ENCODE results near the gene CD44. TPM values are rescaled to one million over a fixed set of nuclear protein-coding genes. Genes with fewer than 3 reads are reported as not detected.

CD44 gene
- polyA plus RNA-seq, 1 donor: 121 TPM

- DNase-seq (ENCODE audit: low read depth): no peak
Measured at GRCh38 chr11:35260342-35260985, 121.5 kb downstream of the CD44 start.

DNA sequence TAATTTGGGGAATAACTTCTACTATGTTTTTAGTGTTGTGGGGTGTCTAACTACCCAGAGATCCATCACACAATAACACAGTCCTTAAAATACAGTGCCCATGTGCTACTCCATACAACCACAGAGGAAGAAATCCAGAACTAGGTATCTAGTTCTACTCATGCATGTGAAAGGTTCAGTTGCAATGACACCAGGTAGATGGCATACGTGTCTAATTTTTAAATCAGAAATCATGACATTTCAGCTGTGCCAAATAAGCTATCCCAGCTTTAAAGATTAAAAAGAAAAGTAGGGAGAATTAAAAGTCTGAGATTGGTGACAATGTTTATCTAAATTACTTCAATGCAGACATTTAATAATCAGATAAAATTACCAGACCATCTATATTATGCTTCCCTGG, 122.2 kb downstream of the CD44 start:
- no peak for DNase-seq (ENCODE audit: low read depth)

DNA sequence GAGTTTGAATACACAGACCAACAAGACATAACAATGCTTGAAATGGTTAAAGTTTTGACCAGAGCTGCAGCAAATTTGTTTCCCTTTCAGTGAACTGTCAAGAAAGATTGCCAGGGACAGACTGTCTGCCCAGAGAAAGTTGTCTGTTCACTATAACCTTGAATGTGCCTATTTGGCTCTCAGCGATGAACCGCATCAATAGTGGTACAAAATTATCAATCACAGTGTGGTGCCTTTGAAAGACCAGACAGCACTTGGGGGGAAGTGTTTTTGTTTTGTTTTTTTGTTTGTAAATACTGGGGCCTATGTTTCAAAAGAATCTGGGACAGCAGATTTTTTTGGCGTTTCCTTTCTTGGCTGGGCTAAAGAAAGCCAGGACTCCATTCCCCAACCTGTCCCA, 123.1 kb downstream of the CD44 start:
- no peak for DNase-seq (ENCODE audit: low read depth)

GRCh38 chr11:35262735-35263134, 123.8 kb downstream of the CD44 start:
- DNase-seq (ENCODE audit: low read depth): no peak

GRCh38 chr11:35265755-35266454, 126.9 kb downstream of the CD44 start:
- no peak for DNase-seq (ENCODE audit: low read depth)

DNA sequence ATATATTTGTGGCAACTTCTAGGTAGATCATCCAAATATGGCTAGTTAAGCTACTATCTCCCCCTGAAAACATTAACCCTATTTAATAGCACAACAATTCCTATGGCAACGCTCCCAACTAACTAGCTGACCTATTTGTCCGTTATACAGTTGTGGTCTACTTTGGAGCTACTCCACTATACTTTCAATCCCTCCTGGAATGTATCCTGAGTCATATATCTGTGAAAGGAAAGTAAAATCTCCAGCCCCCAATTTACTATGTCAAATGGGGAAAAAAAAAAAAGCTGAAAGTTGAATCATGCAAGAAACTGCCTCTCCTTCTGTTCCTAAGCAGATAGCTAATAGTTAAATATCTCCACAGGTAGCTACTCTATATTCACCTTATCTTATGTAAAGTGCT, 128.5 kb downstream of the CD44 start:
- no peak for DNase-seq (ENCODE audit: low read depth)

DNA sequence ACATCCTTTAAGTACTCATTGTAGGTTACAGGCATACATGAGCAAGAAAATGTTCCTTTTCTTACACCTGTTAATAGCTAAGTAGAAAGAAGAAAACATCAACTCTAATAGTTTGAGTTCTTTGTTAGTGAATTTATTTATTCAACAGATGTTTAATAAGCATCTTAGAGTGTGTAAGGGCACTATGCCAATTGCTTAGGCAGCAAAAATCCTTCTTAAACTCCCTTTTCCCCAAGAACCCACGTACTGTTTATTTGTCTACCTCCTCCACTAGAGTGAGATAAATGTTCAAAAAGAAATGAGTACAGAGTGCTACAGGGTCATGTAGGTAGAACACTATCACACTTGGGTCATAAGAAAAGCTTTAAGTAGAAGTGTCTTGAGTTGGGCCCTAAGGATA, 131.4 kb downstream of the CD44 start:
- DNase-seq (ENCODE audit: low read depth): no peak

DNA sequence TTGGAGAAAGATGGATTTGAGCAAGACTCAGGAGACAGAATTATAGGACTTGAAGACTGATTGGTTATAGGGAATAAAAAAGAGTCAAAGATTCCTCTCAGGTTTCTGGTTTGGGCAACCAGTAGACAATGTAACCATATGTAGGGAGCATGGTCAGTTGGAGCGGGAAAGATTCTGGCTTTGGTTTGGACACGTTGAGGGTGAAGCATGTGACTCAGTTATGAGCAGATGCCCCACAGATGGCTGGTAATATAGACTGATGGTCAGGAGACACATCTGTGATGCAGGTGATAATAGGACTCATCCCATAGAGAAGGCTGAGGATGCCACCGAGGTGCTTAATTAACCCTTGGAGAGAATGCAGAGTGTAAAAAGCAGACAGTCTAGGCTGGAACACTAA, 132.1 kb downstream of the CD44 start:
- DNase-seq (ENCODE audit: low read depth): no peak

DNA sequence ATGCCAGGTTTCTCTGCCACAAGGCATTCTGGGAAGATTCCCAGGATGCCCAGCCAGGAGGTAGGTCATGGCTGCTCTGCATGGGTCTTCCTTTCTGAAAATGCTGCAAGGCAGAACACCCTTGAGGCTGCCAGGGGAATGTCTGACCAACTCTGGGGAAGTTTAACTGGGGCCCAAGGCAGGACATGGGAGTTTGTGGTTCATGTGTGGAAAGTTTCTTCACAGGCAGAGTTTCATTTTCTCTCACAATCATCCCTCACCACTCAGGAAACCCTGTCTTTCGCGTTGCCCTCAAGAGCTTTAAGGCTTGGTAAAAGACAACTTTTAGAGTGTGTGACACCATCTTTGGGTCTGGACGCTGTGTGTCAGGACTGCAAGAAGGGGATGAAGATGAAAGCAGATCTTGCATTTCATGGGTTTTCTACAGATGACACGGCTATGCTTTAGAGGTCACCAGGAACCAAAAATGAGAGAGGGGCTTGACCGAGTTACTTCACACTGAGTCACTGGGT, 133.5 kb downstream of the CD44 start:
- no peak for DNase-seq (ENCODE audit: low read depth)

DNA sequence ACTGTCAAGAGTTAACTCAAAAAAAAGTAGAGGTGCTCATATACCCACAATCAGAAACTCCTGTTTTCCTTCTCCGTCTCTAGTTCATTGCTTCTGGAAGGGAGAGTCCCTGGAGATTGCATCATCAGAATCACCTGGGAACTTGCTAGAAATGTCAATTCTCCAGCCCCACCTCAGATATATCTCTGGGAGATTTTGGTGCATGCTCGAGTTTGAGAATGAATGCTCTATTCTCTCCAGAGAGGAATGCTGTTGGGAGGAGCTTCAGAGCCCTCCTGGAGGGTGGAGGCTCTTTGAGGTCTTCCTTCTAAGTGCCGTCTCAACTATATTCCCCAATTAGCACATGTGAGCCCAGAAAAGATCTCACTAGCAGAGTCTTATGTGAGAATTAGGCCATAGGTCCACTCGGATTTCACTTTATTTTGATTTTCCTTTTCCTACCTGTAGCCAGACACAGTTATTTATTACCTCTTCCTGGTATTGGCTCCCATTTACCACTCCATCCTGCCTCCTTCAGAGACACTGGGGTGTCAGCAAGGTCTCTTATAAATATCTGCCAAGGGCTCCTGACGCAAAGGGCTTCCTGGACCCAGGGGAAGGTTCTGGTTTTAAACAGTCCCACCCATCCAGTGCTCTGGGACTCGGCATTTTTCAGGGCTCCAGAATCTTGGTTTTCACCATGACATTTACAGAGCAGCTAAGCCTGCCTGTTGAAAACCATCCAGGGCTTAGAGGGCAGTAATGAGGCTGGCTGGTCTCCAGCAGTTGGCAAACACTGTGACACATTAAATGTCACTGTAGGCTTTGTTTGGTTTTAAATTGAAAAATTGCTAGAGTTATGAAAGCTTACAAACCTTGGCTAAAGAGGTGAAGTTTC, 136.2 kb downstream of the CD44 start:
- no peak for DNase-seq (ENCODE audit: low read depth)

- no peak for DNase-seq (ENCODE audit: low read depth)
Measured at GRCh38 chr11:35275786-35276170, 136.8 kb downstream of the CD44 start.

DNA sequence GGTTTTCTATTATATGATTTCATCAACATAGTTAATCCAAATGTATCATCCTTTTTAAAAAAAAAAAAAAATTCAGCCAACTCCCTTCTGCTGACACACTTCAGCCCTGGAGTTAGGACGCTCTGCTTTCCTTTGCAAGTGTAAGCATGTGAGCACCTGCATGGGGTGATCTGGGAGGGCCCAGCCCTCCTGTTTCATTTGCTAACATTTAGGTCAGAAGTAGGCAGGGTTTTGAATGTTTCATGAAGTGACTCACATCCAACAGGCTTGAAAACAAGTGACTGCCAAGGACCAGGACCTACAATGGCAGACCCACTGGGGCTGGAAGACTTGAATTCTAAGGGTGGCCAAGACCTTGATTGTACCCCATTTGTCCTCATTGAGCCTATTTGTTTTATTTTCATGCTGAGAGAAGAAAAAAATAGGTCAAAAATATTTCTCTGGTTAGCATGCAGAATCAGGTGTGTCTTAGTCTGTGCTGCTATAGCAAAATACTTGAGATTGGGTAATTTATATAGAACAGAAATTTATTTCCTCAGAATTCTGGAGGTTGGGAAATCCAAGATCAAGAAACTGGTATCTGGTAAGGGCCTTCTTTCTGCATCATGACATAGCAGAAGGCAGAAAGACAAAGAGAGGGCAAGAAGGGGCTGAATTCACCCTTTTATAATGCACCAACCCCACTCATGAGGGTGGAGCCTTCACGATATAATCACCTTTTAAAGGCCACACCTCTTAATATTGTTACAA, 137.6 kb downstream of the CD44 start:
- no peak for DNase-seq (ENCODE audit: low read depth)

GRCh38 chr11:35277827-35278226, 138.9 kb downstream of the CD44 start:
- no peak for DNase-seq (ENCODE audit: low read depth)

- DNase-seq (ENCODE audit: low read depth): no peak
Measured at GRCh38 chr11:35280727-35281126, 141.8 kb downstream of the CD44 start.

- DNase-seq (ENCODE audit: low read depth): peak; percentile 53
Measured at GRCh38 chr11:35281169-35281688, 142.3 kb downstream of the CD44 start.

Other genes with a start within 250 kb of the CD44 start
- 21.2 TPM for gene APIP, start 222.8 kb upstream of the CD44 start, polyA plus RNA-seq (ENCODE audit: insufficient read length)
- 28.3 TPM for gene PDHX, start 222.6 kb upstream of the CD44 start, polyA plus RNA-seq (ENCODE audit: insufficient read length)